Astrocyte of the spinal cord (primary cell): ENCODE results near the gene SLC49A3.
A peak's percentile ranks its signal among the peaks of the same experiment; 100 is the strongest.

Experiments used
- DNase-seq: peaks from one replicate; pipeline ENCODE4 v3.0.0; 2011; ENCODE audit warnings: low read depth, low spot score
- H3K4me3 ChIP-seq: 2 replicates; pipeline ENCODE4 v1.5.1; 2011; ENCODE audit warnings: low read depth, mild to moderate bottlenecking, low read length, moderate library complexity
- in situ Hi-C: cut with HindIII; loops from 2 replicates; pipeline ENCODE4 v1.10.0; 2017; ENCODE audit warnings: low sequenced_read_pairs
- TF ChIP-seq, protein P1 (sequence below): IDR thresholded peaks from 2 replicates; pipeline ENCODE4 v1.5.1; 2012; ENCODE audit warnings: low read depth, mild to moderate bottlenecking, low read length, inconsistent platforms

Gene SLC49A3

DNA sequence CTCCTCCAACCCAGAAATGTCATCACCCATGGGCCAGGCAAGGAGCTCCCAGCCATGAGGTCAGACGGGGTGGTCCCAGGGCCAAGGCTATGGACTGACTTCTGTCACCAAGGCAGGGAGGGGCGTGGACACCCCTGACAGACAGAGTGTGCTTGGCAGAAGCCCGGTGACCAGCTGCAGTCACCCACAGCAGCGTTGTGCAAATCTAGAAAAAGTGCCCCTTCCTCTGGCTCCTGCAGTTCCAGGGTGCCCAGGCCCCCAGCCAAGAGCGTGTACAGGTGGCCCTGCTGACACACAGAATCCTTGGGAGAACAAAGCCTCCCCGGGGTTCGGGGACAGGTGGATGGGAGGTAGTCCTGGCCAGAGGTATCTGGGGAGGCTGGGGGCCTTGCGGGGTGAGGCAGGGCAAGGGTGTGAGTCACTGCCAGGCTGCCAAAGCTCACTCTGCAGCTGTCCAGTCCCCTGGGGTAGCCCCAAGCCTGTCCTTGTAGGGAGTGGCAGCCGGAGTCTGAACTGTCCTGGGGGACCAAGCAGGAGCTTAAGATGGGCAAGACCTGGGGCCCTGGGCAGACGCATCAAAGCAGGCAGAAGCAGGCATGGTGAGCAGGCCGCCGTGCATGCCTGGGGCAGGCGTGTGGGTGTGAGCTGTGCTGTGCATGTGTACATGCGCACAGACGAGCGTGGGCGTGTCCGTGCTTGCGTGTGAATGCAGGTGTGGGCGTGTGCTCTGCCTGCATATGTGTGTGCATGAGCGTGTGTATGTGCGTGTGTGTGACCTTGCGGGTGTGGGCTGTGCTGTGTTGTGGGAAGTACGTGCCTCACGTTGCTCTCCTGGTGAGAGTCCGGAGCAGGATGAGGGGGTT, 11.3 kb downstream of the SLC49A3 start:
- in situ Hi-C loops = no loop called here
- DNase-seq = no peak
- TF ChIP-seq, protein P1, sequence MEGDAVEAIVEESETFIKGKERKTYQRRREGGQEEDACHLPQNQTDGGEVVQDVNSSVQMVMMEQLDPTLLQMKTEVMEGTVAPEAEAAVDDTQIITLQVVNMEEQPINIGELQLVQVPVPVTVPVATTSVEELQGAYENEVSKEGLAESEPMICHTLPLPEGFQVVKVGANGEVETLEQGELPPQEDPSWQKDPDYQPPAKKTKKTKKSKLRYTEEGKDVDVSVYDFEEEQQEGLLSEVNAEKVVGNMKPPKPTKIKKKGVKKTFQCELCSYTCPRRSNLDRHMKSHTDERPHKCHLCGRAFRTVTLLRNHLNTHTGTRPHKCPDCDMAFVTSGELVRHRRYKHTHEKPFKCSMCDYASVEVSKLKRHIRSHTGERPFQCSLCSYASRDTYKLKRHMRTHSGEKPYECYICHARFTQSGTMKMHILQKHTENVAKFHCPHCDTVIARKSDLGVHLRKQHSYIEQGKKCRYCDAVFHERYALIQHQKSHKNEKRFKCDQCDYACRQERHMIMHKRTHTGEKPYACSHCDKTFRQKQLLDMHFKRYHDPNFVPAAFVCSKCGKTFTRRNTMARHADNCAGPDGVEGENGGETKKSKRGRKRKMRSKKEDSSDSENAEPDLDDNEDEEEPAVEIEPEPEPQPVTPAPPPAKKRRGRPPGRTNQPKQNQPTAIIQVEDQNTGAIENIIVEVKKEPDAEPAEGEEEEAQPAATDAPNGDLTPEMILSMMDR = no peak
- no peak overlapping the region for H3K4me3 ChIP-seq

DNA sequence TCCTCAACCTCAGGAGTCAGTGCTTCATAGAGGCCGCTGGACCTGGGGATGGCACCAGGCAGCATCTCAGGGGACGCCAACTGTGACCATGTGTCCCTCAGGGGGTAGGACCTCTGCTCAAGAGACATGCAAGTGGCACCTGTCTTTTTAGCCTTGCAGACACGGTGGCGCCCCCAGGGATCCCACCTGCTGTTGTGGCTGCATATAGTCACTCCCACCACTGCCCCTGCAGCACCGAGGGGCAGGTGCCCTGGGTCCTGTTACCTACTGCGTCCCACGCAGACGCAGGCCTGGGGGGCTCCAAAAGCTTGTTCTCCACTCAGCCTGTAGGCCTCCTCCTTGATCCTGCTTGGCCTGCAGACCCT, 12.1 kb downstream of the SLC49A3 start:
- DNase-seq = no peak
- in situ Hi-C loops = no loop called here
- no peak overlapping the region for H3K4me3 ChIP-seq
- TF ChIP-seq, protein P1 = no peak

DNA sequence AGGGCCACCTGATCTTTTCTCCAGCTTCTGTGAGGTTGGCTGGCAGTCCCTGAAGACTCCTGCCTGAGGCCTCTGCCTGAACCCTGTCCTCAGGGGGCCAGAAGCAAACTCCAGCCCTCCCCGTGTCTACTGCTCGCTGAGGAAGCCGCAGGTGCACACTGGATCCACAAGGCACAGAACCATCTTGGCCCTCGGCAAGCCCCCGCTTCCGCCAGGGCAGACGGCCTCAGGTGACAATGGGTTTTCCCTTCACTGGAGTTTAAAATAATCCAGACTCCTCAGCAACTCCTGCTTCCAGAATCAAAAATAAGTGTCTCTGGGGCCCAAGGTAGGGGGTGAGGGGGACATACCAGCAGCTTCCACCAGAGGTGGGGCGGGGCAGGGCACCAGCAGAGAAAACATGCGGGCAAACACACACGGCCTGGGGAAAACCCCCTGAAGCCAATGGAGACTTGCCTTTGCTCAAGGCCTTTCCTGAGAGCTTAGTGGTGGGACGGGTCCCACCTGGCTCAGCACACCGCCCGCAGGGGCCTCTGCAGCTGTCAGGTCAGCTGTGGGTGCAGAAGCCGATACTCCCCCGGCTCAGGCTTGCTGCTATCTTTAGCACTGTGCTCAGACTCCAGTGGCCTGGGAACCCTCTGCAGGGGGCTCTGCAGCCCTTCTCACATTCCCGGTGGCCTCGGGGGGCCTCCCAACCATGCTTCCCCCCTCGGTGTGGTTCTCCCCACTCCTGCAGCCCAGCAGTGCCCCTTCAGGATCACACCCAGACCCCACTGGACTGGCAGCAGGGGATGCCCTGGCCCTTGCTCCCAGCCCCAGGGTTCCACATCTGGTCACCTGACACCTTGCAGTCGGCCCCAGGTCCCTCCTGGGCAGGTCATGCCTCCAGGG, 12.7 kb downstream of the SLC49A3 start:
- in situ Hi-C loops = no loop called here
- no peak for DNase-seq
- TF ChIP-seq, protein P1 = no peak
- no peak overlapping the region for H3K4me3 ChIP-seq

DNA sequence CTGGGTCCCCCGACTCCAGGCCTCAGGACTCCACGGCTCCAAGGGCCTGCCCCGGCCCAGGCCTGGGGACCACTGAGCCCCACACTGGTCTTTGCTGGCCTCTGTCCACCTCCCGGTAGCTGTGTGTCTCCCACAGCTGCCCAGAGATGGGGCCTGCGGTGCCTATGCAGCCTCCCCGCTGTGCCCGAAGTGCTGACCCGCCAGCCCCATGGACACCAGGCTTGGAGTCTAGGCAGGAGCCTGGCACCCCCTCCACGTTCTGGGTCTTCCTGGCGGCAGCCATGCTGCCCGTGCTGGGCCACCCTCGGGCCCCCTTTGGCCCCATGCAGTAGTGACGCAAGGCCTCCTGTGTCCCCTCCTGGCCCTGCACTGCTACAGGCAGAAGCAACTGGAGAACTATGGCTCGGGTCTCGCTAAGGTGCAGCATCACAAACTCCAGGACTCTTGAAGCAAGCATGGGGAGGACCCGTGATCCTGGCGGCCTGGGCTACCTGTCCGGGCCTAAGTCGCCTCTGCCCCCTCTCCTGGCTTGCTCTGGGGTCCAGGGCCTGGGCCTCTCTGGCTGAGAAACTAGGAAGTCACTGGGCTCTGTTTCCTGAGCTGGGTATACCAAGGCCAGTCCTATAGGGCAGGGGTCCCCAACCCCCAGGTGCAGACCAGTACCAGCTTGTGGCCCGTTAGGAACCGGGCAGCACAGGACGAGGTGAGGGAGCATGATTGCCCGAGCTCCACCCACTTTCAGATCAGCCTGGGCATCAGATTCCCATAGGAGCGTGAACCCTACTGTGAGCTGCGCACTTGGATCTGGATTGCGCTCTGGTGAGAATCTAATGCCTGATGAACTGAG, 13.7 kb downstream of the SLC49A3 start:
- DNase-seq = no peak
- peak overlapping the region; percentile 68 for H3K4me3 ChIP-seq
- TF ChIP-seq, protein P1 = no peak
- in situ Hi-C loops = no loop called here

DNA sequence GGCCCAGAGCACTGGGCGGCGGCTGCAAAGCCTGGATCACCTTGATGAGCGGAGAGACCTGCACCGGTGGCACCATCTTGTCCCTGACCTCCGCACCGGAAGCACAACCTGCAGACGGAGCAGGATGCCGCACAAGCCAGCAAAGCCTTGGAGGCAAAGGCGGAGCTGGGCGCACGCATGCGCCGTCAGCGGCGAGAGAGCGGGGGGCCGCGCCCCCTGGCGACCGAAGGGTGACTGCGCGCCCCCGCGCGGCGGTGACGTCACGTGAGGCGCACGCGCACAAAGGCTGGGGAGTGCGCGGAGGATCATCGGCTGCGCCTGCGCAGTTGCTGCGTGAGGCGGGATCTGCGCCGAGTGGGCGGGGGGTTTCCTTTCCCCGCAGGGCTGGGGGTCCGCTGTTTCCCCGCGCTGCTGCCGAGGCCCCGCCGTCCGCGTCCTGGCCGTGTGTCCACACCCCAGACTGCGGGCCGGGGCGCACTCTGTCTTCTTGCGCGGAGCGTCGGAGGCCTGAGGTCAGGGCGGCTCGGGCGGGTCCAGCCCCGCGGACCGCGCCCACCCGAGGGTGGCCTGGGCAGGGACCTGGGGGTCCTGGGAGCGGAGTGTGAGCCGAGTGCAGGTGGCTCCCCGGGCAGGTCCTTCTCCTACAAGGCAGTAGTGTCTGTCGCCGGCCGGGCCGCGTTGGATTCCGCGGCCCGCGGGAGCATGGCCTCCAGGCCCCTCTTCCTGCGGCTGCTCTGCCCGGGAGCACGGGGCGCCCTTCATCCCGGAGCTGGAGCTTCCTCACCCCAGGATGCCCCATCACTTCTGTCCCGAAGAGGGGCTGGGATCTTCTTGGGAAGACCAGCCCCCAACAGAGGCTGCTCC, 14.5 kb downstream of the SLC49A3 start, which contains the start of the genes ATP5ME and MYL5:
Gene ATP5ME (minus strand): TSS at position 105 of the 864 bp plus-strand sequence. CDS start 29 bp downstream, at position 76.
Gene MYL5 (plus strand): TSS at position 371 of the 864 bp plus-strand sequence. CDS start 3,485 bp downstream, outside the sequence.
- in situ Hi-C loops = no loop called here
- H3K4me3 ChIP-seq = peak within 1 kb of the TSS; percentile 80
- TF ChIP-seq, protein P1 = peak; percentile 81
- peak; percentile 96 for DNase-seq
